CD4-positive, alpha-beta T cell (primary cell): Measurements from ENCODE around the gene NCK2. TPM values are rescaled to one million over a fixed set of nuclear protein-coding genes. Genes with fewer than 3 reads are reported as not detected.

ENCODE experiments used
- ATAC-seq: fragments of 200-7000 bp; cut with Tn5 transposase; one replicate; pipeline ENCODE4 v1.10.0; 2022; ENCODE audit warnings: mild to moderate bottlenecking; ENCODE audit not compliant: poor library complexity
- CTCF ChIA-PET: fragments of 350-600 bp; sonication (Branson Sonifier 250); formaldehyde crosslinking; loops from one replicate; lab custom pipeline; 2021; ENCODE audit warnings: antibody characterized with exemption, inconsistent platforms; lab: Charles Lee
- POLR2A ChIA-PET: fragments of 350-600 bp; sonication (Branson Sonifier 250); formaldehyde crosslinking; loops from one replicate; lab custom pipeline; 2021; ENCODE audit warnings: antibody characterized with exemption, inconsistent platforms; lab: Charles Lee
- DNase-seq, 14 experiments: peaks; one replicate each; pipeline ENCODE4 v3.0.0-alpha.2; 2013 to 2020; ENCODE audit warnings: mixed read lengths in 2 of 14
- H3K27ac ChIP-seq, 2 donors: one replicate each; pipeline versions ENCODE4 v1.5.1 to v1.7.0; 2013; ENCODE audit warnings: low read length in 2 of 2, low read depth in 1 of 2, mild to moderate bottlenecking in 1 of 2
- H3K27me3 ChIP-seq, 2 experiments: 1 replicate in 1 of 2; 2 replicates in 1 of 2; pipeline versions ENCODE4 v1.6.1 to v1.7.0; 2013; ENCODE audit warnings: low read length in 2 of 2, control low read depth in 1 of 2, mild to moderate bottlenecking in 1 of 2, moderate library complexity in 1 of 2; ENCODE audit not compliant: insufficient read depth in 2 of 2, control insufficient read depth in 1 of 2
- H3K36me3 ChIP-seq: one replicate; pipeline ENCODE4 v1.6.1; 2013; ENCODE audit warnings: low read length, control low read depth; ENCODE audit not compliant: insufficient read depth
- H3K4me1 ChIP-seq: one replicate; pipeline ENCODE4 v1.6.1; 2013; ENCODE audit warnings: low read length, control low read depth; ENCODE audit not compliant: insufficient read depth
- H3K4me3 ChIP-seq: one replicate; pipeline ENCODE4 v1.5.1; 2013; ENCODE audit warnings: mild to moderate bottlenecking, low read length, moderate library complexity
- H3K9me3 ChIP-seq, 2 experiments: 1 replicate in 1 of 2; 2 replicates in 1 of 2; pipeline versions ENCODE4 v1.6.1 to v1.7.0; 2013; ENCODE audit warnings: low read length in 2 of 2, mild to moderate bottlenecking in 2 of 2, control low read depth in 1 of 2, moderate library complexity in 1 of 2; ENCODE audit not compliant: control insufficient read depth in 1 of 2, insufficient read depth in 1 of 2
- H3K27ac Mint-ChIP-seq: one replicate; pipeline ENCODE4 v1.8.0; 2020; ENCODE audit warnings: mixed read lengths
- H3K27me3 Mint-ChIP-seq: one replicate; pipeline ENCODE4 v1.8.0; 2021; ENCODE audit warnings: mixed read lengths
- H3K36me3 Mint-ChIP-seq: one replicate; pipeline ENCODE4 v1.8.0; 2021; ENCODE audit warnings: low read depth, mixed read lengths
- H3K4me1 Mint-ChIP-seq: one replicate; pipeline ENCODE4 v1.8.0; 2021; ENCODE audit warnings: low read depth, mixed read lengths
- H3K4me3 Mint-ChIP-seq: one replicate; pipeline ENCODE4 v1.8.0; 2020; ENCODE audit warnings: mild to moderate bottlenecking, mixed read lengths
- H3K9me3 Mint-ChIP-seq: one replicate; pipeline ENCODE4 v1.8.0; 2020; ENCODE audit warnings: mixed read lengths
- CTCF ChIP-seq: fragments of 200-600 bp; IDR thresholded peaks from one replicate; pipeline ENCODE4 v1.8.0; 2022; ENCODE audit warnings: antibody characterized with exemption, mild to moderate bottlenecking
- intact Hi-C, 2 experiments: fragments of 100-400 bp; cut with DNase I in 1 of 2; cut with micrococcal nuclease in 1 of 2; formaldehyde crosslinking; loops; one replicate each; pipeline versions ENCODE4 v1.15.1 to v1.9.0; 2023 to 2025; cut with DNase I, micrococcal nuclease
- total RNA-seq, 174 experiments: library from RNA in 2 of 174; stranded (reverse) in 2 of 174; gene quantifications; one replicate each; pipeline ENCODE4 v1.2.3 and lab custom pipeline; 2021 to 2026

The NCK2 gene
- total RNA-seq, 2 experiments from 2014 or later = 92.1 to 92.3 TPM

DNA sequence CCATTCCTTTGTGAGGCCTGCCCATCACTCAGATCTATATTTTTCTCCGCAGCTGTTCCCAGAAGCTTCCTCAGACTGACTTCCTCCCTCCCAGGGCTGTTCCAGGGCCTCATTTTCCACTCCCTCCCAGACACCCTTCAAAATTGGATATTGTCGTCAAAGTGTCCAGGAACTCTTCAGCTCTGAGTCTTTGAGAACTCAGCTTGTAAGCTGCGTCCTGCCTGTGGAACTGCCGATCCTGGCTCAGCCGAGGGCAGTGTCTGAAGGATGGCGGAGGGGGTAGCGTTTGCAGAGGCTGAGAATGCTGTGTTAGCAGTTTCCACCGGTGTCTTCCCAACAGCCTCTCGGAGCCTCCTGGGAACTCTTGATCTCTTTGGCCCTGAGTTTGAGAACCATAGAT, 27.1 kb downstream of the NCK2 start:
- no peak for TF ChIP-seq CTCF
- H3K4me3 Mint-ChIP-seq = peak overlapping the region; percentile 78
- no peaks in the 10 kb centered on the region for H3K27me3 ChIP-seq
- no peaks in the 10 kb centered on the region for H3K27me3 Mint-ChIP-seq
- intact Hi-C loops = no loop called here
- DNase-seq = no peak
- H3K36me3 ChIP-seq = peaks cover 36% of the 10 kb centered on the region
- peaks cover 96% of the 10 kb centered on the region for H3K4me1 Mint-ChIP-seq
- peaks cover 73% of the 10 kb centered on the region for H3K36me3 Mint-ChIP-seq
- ChIA-PET POLR2A (interaction anchor here (0.7 to 1.5 kb wide), 4 partner anchors 11 to 28 kb away, joined by 3 to 6 read pairs (median 4); no protein-coding TSS in a partner anchor), CTCF (interaction anchor here (0.6 to 1.3 kb wide), 4 partner anchors 11 to 112 kb away, joined by 3 read pairs; no protein-coding TSS in a partner anchor)
- no peaks in the 10 kb centered on the region for H3K9me3 Mint-ChIP-seq
- peaks cover 0 to 7% of the 10 kb centered on the region in 2 experiments for H3K9me3 ChIP-seq
- no peak for ATAC-seq
- peak overlapping the region; percentile 98 for H3K27ac Mint-ChIP-seq
- peaks cover 86% of the 10 kb centered on the region for H3K4me1 ChIP-seq
- no peak overlapping the region for H3K4me3 ChIP-seq
- peak overlapping the region in 1 of 2 donors; percentile 60 for H3K27ac ChIP-seq

DNA sequence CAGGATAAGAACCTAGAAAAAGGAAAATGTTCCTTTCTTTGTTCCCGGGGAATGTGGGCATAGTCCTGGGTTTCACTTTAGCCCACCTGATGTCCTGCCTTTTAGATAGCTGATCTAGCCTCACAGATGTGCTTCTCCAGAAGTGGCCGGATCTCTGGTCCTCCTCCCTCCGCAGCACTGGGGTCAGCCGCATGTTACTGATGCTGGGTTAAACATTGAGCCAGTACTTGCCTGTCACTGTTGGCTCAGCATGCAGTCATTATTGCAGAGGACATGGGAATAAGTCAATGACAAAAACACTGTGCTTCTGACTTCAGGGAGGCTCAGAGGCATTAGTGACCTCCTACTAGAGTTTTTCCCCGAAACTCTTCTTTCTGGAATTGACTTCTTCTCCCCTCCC, 27.6 kb downstream of the NCK2 start:
- Histone ChIP-seq H3K27ac (peak overlapping the region in 1 of 2 donors; percentile 60), H3K36me3 (peaks cover 30% of the 10 kb centered on the region), H3K4me3 (no peak overlapping the region), H3K9me3 (peaks cover 0 to 7% of the 10 kb centered on the region in 2 experiments), H3K4me1 (peaks cover 86% of the 10 kb centered on the region), H3K27me3 (no peaks in the 10 kb centered on the region)
- Mint-ChIP-seq H3K4me1 (peaks cover 96% of the 10 kb centered on the region), H3K4me3 (peak overlapping the region; percentile 78), H3K9me3 (no peaks in the 10 kb centered on the region), H3K36me3 (peaks cover 68% of the 10 kb centered on the region), H3K27me3 (no peaks in the 10 kb centered on the region), H3K27ac (peak overlapping the region; percentile 98)
- ChIA-PET CTCF (no interaction called here), POLR2A (interaction anchor here (0.9 to 1.5 kb wide), 3 partner anchors 11 to 28 kb away, joined by 3 to 6 read pairs (median 6); no protein-coding TSS in a partner anchor)
- DNase-seq = no peak
- ATAC-seq = no peak
- no peak for TF ChIP-seq CTCF
- intact Hi-C loops = no loop called here

DNA sequence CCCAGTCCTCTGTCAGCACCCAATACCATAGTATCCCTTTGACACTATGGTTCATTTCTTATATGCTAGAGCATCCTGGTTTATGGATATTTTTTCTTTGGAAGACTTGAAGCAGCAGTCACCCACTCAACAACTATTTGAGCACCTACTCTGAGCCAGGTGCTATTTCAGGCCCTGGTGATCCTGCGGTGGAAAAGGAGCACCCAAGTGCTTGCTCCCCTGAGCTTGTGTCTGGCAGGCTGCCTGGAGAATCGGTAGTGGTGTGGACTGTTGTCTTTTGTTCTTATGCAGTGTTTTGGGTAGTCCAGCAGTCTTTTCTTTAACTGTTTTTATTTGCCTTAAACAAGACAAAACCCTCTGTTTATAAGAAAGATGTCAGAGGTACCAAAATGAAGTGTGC, 28.9 kb downstream of the NCK2 start:
- peaks cover 96% of the 10 kb centered on the region for H3K4me1 Mint-ChIP-seq
- H3K4me3 Mint-ChIP-seq = peak overlapping the region; percentile 67
- TF ChIP-seq CTCF = no peak
- H3K9me3 ChIP-seq = peaks cover 0 to 4% of the 10 kb centered on the region in 2 experiments
- DNase-seq = no peak
- ChIA-PET CTCF (no interaction called here), POLR2A (interaction anchor here (0.8 to 7.4 kb wide), 4 partner anchors 11 to 28 kb away, joined by 4 to 69 read pairs (median 4); no protein-coding TSS in a partner anchor)
- intact Hi-C loops = no loop called here
- H3K27me3 ChIP-seq = no peaks in the 10 kb centered on the region
- peaks cover 56% of the 10 kb centered on the region for H3K36me3 Mint-ChIP-seq
- no peaks in the 10 kb centered on the region for H3K27me3 Mint-ChIP-seq
- H3K27ac ChIP-seq = peak overlapping the region in 1 of 2 donors; percentile 60
- peaks cover 22% of the 10 kb centered on the region for H3K36me3 ChIP-seq
- peak overlapping the region; percentile 98 for H3K27ac Mint-ChIP-seq
- H3K4me1 ChIP-seq = peaks cover 86% of the 10 kb centered on the region
- H3K4me3 ChIP-seq = no peak overlapping the region
- no peaks in the 10 kb centered on the region for H3K9me3 Mint-ChIP-seq
- no peak for ATAC-seq
